GM18499 (cell line): ENCODE data around the gene LRRN1.
"Not testable (repeated sequence)": the region's sequence is repeated elsewhere in the genome, so short reads cannot be mapped to it uniquely, and the experiment has no call there.

Experiments used
- ATAC-seq: cut with Tn5 transposase; IDR thresholded peaks from one replicate; pipeline ENCODE4 v1.9.1; 2021; ENCODE audit warnings: moderate number of reproducible peaks; ENCODE audit not compliant: insufficient read depth, unreplicated experiment

The LRRN1 gene

DNA sequence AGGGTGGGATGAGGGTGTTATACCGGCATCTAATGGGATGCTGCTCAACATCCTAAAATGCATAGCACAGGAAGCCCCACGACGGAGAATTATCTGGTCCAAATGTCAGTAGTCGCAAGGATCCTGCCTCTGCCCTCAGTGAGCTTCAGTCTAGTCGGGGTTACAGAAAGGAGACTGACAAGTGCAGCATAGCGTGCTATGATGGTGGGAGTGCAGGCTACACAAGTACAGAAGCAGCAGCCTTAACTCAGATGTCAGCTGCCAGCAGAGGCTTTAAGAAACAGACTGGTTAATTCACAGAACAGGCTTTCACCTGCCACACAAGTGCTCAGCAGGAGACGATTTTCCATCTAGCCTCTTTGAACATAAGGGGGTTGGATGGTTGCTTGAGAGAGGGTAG lies 6.9 kb downstream of the LRRN1 start:
- no peak for ATAC-seq

DNA sequence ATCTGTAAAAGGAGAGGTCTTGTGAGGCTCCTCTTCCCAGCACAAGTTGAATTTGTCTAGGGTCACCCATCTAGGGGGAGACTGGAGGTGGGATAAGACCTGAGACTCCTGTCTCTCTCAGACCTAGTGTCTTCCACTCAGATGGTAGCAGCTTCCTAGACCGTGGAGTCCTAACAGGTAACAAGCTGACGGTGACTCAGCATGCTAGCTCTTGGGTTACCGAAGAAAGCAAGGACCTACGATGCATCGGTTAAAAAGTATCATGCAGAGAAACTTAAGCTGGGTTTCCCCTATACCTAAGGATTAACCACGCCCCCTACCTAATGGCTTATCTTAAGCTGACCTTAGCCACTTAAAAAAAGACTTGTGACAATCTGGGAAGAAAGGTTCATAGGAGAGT lies 7.6 kb downstream of the LRRN1 start:
- no peak for ATAC-seq

DNA sequence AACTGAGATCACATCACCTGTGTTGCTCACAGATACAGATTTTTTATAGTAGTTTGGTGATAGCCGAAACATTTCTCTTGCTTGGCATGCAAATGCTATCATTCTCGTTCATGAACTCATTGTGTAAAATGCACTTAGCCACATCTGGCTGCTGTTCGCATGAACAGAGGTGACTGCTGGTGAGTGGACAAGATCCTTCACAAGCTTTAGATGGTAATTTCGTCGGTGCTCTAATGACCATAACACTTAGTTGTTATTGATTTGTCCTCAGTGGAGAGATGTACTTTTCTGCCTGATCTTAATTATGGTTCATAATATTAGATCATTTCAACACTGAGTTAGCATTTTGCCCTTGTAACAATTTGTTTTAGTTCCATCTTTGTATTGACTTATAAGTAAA lies 13.8 kb downstream of the LRRN1 start:
- ATAC-seq: no peak

DNA sequence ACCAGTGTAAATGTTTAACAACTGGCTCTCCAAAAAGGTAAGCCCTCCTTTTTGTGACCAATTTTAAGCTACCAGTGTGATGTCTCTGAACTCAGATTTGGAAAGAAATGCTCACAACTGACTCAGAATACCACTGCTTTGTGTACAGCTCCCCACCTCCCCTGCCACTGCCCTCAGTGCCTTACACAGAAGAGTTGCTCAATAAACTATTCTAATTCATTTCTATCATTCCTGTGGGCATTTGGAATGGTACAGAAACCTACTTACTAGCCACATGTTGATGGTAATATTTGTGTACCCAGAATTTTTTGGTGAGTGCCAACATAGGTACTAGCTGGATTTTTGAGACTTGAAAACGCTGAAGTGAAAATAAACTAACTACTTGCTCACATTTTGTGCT lies 16.0 kb downstream of the LRRN1 start:
- ATAC-seq: no peak

DNA sequence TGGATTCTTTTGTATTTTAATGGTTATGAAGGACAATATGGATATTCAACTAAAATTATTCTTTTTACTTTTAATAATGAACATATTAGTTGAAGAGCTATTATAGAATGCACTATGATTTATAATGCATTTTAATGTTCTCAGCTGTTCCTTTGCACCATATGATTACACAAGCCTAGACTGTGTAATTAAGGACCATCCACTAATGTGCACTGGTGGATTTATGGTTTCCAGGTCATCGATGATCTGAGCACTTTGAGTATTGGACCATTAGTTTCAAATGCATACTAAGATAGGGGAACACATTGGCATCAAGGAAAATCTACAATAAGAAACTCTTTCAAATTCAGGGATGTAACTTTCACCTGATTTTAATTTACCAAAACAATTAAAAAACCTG lies 16.8 kb downstream of the LRRN1 start:
- ATAC-seq: no peak

DNA sequence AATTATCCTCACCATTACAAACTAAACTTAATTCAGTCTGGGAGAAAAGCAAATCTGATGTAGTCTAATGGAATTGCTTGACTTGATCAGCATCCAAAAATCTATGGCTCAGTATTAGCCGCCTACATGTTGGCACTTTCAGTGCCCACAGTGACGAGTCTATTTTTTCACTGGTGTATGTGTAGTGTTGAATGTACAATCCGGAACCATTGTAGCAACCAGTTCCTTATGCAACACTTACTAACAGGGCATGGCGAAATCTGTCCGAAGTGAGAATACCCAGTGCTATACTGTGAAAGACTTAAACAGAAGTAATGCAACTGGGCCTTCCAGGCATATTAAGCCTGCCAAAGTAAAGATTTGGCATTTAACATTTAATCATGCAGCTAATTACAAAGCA lies 18.6 kb downstream of the LRRN1 start:
- no peak for ATAC-seq

DNA sequence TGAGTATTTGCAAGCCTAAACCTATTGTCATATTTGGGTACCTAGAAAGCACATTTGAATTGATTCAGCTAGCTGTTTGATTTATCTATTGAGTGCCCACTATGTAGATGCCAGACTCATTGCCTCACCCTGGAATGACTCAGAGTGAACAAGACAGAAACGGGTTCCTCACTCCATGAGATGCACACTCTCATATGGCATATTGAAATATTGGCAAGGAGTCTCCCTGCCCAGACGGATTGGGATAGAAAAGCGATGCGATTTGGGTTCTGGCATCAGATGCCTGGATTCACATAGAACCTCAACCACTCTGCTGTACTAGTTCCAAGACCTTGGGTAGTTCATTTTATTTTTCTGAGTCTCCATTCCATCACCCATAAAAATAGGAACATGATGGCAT lies 22.5 kb downstream of the LRRN1 start:
- ATAC-seq: no peak

DNA sequence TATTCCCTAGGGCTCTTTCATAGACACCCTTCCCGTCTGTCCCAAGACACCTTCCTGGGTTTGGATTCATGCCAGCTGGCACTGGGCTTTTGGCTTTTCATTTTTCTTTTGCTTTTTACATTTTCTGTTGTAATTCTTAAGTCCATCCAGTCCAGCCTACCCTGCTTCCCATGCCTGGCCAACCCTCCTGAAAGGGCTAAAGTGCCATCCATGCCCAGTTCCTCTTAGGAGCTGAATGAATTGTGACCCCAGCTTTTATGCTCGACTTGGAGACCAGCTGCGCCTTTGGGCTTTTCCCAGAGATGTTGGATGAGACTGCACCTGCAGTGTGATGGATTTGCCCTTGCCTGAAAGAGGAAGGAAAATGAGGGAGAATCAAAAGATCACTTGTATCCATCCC lies 25.8 kb downstream of the LRRN1 start:
- no peak for ATAC-seq

DNA sequence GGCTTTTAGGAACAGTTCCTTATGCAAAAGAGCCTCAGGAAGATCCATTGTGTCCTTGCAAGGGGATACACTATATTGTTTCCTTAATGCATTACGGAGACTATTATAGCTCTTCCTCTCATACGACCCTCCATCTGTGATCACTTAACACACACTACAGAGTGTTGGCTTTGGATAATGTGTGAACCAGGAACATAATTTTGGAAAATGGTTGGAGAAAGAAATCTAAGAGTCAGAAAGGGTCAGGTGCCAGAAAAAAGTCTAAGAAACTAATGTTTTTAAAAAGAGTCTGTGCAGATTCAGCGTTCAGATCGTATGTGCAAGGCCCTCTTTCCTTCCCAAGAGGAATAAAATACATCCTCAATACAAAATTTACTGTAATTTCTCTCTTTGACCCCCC lies 27.3 kb downstream of the LRRN1 start:
- no peak for ATAC-seq

DNA sequence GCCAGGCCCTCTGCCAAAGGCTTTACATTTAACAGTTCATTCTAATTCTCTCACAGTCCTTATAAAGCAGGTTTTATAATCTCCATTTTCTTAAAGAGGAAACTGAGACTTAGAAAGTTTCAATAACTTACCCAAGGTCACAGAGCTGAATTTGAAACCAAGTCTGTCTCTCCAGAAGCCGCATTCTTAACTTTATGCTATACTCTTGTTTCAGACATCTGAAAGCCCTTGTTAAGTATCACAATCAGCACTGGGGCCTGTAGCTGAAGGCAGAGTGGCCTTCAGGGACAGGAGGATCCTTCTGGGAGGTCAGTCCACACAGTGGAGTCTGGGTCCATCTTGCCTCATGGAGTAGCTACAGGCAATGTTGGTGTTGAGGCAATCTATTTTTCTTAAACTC lies 27.9 kb downstream of the LRRN1 start:
- no peak for ATAC-seq

DNA sequence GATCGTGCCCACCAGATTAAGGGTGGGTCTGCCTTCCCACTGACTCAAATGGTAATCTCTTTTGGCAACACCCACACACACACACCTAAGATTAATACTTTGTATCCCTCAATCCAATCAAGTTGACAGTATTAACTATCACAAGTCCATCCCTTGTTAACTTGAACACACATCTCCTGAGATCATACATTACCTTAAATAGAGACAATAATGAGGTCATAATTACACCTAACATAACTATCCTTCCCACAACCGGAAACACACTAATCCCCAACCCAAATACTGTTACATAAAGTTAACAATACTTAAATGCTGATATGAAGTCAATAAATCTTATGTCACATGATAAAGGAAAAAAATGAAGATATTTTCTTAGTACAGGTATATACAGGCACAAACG lies 29.2 kb downstream of the LRRN1 start:
- not testable (repeated sequence) for ATAC-seq

DNA sequence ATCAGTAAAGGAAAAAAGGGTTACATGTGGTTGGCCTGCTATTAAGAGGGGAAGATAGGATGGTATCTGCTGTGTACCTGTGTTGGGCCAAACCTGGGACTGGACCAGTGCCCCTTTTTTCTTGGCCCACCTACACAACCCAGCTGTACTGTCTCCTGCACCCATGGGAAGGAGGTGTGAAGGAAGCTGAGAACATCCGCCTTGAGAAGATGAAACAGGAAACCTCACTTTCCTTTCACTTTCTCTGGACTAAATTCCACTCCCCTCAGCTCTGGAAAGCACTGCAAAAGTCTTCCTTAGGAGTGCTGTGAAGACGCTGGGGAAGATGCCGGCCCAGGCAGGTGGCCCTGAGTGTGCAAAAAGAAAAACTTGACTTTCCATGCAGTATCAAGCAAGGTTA lies 37.6 kb downstream of the LRRN1 start:
- no peak for ATAC-seq

DNA sequence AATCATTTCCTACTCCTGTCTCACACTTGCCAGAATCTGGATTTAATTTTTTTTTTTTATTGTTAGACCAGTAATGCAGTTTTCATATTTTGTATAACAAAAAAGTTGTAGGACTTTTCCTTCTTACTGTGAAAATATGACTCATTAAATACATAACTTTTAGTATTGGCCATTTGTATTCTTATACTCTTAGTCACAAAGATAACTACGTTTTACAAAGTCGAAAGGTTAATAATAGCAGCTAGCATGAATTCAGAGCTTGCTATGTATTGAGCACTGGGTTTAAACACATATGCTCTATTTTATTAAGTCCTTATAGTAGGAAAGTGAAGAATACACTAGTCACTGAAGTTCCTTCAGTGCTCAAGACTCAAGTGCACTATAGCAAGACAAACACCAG lies 43.1 kb downstream of the LRRN1 start:
- no peak for ATAC-seq

DNA sequence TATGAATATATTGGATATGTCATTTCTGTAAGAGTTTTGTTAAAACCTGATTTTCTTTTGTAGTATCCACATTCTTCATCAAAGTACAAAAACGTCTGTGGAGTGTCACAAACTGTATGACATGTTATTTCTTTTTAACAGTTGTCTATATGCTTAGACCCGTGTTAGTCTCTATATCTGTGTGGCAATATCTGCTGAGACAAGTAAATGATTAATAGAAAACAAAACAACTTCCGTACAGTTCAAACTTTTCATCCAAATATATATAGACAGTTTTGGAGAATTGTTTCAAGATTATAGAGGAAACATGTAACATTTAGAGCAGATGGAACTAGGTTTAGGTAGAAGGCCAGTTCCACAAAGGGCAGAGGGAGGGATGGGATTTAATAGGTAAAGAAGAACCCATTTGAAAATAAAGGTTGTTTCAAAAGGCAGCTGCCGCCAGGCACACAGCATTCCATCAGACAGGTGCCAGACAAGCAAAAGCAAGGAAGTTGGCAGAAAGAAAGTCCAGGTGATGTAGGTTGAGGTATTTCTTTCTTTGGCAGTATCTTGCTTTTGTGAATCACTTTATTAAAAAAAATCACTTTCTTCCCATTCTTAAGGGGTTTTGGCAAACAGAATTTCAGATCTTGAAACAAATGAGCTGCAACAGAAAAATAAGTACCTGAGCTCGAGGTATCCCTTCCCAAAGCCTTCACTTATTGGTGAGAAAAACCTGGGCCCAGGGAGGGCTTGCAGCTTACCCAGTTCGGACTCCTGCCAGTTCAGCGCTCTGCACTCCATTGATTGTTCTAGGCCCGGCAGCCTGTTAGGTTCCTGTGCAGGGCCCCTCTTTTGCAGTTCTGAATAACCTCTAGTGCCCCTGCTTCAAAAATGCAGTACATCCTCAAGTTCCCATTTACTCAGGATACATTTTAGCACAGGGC lies 49.0 kb downstream of the LRRN1 start:
- no peak for ATAC-seq

DNA sequence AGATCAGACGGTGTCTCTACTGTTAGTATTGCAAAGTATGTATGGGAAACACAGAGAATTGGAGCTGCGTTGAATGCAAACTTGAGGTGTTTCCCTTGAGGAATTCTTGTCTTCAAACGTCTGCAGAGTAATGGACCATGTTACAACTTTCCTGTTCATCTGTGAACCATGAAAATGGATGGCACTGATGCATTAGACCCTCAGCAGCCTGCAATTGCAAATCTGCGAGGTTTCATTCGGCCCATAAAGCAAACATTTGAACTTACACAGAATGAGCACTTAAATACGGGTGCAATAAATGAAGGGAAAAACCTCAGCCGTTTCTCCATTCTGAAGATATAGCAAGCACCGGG lies 49.7 kb downstream of the LRRN1 start:
- no peak for ATAC-seq

DNA sequence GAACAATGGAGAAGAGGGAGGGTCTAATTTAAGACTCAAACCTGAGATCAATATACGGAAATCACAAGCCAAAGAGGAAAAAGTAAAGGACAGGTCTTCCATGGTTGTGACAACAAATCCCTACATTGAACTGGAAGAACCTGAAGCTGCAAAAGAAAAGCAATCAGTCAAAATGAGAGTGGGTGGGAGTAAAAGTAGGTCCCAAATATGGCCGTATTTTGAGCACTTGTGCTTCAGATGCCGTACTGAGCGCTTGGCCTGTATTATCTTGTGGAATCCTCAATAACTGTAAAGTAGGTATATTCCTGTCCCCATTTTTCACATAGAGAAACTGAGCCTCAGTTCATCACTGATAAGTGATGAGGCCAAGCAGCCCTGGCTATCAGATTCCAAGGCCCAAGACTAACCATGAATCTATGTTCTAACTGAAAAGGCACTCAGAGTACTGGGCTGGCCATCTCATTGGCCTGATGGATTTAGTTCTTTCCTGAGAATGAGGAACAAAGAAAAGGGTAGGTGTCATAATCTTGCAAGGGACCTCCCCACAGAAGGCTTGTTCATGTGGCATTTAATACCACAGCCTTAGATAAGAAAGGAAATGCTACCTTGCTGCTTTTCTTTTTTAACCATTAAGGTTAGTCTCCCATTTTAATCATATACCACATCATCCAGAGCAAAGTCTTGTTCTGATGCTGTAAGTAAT lies 52.5 kb downstream of the LRRN1 start:
- peak; percentile 96 for ATAC-seq

DNA sequence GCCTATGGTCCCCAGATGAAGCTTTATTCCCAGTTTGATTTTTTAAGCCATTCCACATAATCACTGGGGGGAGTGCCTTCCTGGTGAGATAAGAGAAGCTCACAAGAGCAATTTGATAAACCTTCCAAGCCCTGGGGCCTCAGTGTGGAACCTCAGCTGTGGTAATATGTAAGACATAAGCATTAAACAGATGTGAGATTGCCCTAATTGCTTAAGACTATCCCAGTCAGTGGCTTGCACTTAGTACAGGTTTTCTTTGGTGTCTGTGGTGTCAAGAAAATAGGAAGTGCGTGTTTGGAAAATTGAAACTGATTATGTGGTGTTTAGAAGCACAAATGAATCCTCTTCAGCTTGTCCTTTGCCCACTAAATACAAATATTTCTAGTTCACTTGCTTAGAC lies 54.3 kb downstream of the LRRN1 start:
- no peak for ATAC-seq

DNA sequence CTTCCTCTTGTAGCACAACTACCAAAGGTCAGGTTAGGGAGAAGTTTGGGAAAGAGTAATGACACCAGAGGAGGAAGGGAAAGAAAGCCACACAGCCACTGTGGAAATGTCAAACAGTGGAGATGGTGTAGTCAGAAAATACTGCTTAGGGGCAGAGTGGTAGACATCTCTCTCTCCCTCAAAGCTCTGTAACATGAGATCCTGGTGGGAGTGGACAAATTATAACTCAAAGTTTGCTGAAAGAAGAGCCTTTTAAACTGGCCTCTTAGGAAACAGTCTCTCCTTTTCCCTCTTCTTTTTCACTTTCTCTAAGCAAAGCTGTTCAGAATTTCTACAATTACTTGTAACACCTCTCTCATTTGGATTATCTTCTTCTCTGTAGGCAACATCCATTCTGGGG lies 55.8 kb downstream of the LRRN1 start:
- no peak for ATAC-seq

DNA sequence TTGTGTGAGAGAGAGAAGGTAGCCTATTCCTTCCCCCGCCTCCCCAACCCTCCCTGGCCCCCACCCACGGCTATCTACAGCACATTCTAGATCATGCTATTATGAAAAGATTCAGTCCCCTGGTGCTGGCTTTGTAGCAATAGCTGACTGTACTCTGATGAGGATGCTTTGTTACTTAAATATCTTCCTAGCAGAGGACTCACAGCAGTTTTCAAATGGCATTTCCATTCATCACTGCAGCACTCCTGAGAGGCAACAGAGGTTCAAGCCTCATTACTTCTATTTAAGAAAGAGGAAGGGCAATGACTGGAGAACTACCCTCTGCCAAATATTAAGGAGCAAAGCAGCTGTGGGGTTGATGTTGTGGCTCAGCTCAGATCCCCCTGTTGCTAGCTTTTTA lies 61.0 kb downstream of the LRRN1 start:
- ATAC-seq: no peak

DNA sequence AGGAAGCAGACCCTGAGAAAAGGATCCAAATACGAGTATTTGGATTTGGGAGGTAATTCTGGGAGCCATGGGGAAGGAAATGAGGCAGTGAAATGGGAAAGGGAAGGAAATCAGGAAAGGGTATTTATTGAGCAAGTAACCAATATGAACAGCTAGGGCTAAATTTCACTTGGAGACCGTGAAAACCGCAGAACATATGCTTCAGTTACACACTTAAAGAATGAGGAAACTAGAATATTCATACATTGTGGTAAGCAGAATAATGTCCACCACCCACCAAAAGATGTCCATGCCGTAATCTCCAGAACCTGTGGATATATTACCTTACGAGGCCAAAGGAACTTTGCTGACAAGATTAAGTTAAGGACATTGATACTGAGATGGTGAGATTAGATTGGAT lies 63.3 kb downstream of the LRRN1 start:
- ATAC-seq: no peak

DNA sequence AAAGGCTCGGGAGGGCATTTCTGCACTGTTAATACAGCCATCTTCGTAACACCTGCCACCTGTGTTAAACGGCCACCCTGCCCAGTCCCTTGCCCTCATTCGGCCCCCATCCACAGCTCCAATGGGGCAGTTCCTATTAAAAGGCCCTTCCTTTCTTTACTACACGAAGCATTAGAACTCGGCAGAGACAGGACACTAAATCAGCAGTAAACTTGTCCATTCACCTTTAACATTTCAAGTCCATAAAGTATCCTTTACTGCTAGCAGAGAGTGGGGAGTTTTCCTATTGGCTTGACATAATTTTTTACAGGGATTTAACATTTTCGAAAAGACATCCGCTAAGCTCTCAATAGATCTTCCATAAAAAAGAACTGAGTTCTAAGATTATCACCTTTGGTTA lies 76.3 kb downstream of the LRRN1 start:
- ATAC-seq: no peak

DNA sequence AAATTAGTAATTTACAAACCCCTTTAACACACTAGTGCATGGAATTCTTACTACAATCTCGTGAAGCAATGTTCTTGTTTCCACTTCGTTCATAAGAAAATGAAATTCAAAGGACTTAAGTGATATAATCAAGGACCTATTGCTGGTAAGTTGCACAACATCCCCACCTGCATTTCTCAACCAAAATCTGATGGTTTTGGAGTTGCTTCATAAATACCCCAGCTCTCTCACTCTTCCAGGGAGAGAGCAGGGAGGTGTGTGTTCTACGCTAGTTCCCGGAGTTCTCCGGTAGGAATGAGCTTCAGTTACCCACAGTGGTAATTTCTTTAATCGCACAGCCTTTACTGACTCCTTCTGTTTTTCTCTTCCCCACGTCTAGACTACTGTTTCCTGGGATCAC lies 81.8 kb downstream of the LRRN1 start:
- no peak for ATAC-seq
